WTC11 (cell line): Measurements from ENCODE around the gene TCEAL4. TPM values are rescaled to one million over a fixed set of nuclear protein-coding genes. Genes with fewer than 3 reads are reported as not detected.

Experiments
- ATAC-seq: fragments of 200-7000 bp; cut with Tn5 transposase; 2 replicates; pipeline ENCODE4 v1.10.0; 2021; ENCODE audit warnings: mild to moderate bottlenecking, moderate library complexity
- CTCF ChIA-PET: fragments of 300-600 bp; sonication (Branson Sonifier 250); formaldehyde crosslinking; loops from one replicate; lab custom pipeline; 2021; ENCODE audit warnings: antibody characterized with exemption; lab: Charles Lee
- POLR2A ChIA-PET: fragments of 350-600 bp; sonication (Branson Sonifier 250); formaldehyde crosslinking; loops from one replicate; lab custom pipeline; 2021; ENCODE audit warnings: antibody characterized with exemption; lab: Charles Lee
- DNase-seq: peaks from one replicate; pipeline ENCODE4 v3.0.0; 2021; ENCODE audit warnings: low spot score
- H3K27ac Mint-ChIP-seq: 2 replicates; pipeline ENCODE4 v1.8.0; 2021; ENCODE audit warnings: mixed read lengths
- H3K27me3 Mint-ChIP-seq: 2 replicates; pipeline ENCODE4 v1.8.0; 2021; ENCODE audit warnings: low read depth, mild to moderate bottlenecking, moderate library complexity, mixed read lengths
- H3K36me3 Mint-ChIP-seq: 2 replicates; pipeline ENCODE4 v1.8.0; 2021; ENCODE audit warnings: mixed read lengths
- H3K4me1 Mint-ChIP-seq: 2 replicates; pipeline ENCODE4 v1.8.0; 2022; ENCODE audit warnings: mixed read lengths
- H3K4me3 Mint-ChIP-seq: 2 replicates; pipeline ENCODE4 v1.8.0; 2021; ENCODE audit warnings: mild to moderate bottlenecking, moderate library complexity, mixed read lengths
- H3K9me3 Mint-ChIP-seq: 2 replicates; pipeline ENCODE4 v1.8.0; 2021; ENCODE audit warnings: mixed read lengths
- CBFB ChIP-seq: sonication (generic); formaldehyde crosslinking; IDR thresholded peaks from 2 replicates; pipeline ENCODE4 v1.8.1; 2022; ENCODE audit warnings: mild to moderate bottlenecking, low read depth, missing genetic modification reagents
- EMX1 ChIP-seq: fragments of 250-450 bp; sonication (Bioruptor Pico); IDR thresholded peaks from 2 replicates; pipeline ENCODE4 v1.8.0; 2021; ENCODE audit warnings: mild to moderate bottlenecking
- FOXJ3 ChIP-seq: sonication (generic); formaldehyde crosslinking; IDR thresholded peaks from 2 replicates; pipeline ENCODE4 v1.9.0; 2021; ENCODE audit warnings: missing genetic modification reagents, mild to moderate bottlenecking, borderline replicate concordance
- FOXP1 ChIP-seq: sonication (generic); formaldehyde crosslinking; IDR thresholded peaks from 2 replicates; pipeline ENCODE4 v1.8.0; 2022; ENCODE audit warnings: missing genetic modification reagents, mild to moderate bottlenecking, moderate library complexity, borderline replicate concordance
- GRHL2 ChIP-seq: fragments of 250-450 bp; sonication (Bioruptor Pico); IDR thresholded peaks from 2 replicates; pipeline ENCODE4 v1.8.0; 2022; ENCODE audit warnings: mild to moderate bottlenecking, moderate library complexity; ENCODE audit not compliant: insufficient replicate concordance, severe bottlenecking
- SMAD4 ChIP-seq: sonication (generic); formaldehyde crosslinking; IDR thresholded peaks from 2 replicates; pipeline ENCODE4 v1.8.0; 2022; ENCODE audit warnings: mild to moderate bottlenecking, missing genetic modification reagents
- ZNF138 ChIP-seq: sonication (generic); formaldehyde crosslinking; conservative IDR thresholded peaks from 2 replicates; pipeline ENCODE4 v1.8.1; 2022; ENCODE audit warnings: mild to moderate bottlenecking, moderate library complexity, missing genetic modification reagents
- ZNF396 ChIP-seq: fragments of 250-450 bp; sonication (Bioruptor Pico); IDR thresholded peaks from 2 replicates; pipeline ENCODE4 v1.8.0; 2021; ENCODE audit warnings: mild to moderate bottlenecking, moderate library complexity, borderline replicate concordance
- total RNA-seq: library from RNA; stranded (reverse); gene quantifications from 3 replicates; pipeline ENCODE4 v1.2.3, GENCODE V29; 2021
- TF ChIP-seq, protein P1 (sequence below): fragments of 250-450 bp; sonication (Bioruptor Pico); IDR thresholded peaks from 2 replicates; pipeline ENCODE4 v1.9.0; 2021; ENCODE audit warnings: mild to moderate bottlenecking
- TF ChIP-seq, protein P2 (sequence below): sonication (generic); formaldehyde crosslinking; IDR thresholded peaks from 2 replicates; pipeline ENCODE4 v1.8.0; 2023; ENCODE audit warnings: missing genetic modification reagents, mild to moderate bottlenecking, borderline replicate concordance
- TF ChIP-seq, protein P3 (sequence below): sonication (generic); formaldehyde crosslinking; IDR thresholded peaks from 2 replicates; pipeline ENCODE4 v1.8.1; 2023; ENCODE audit warnings: mild to moderate bottlenecking, missing genetic modification reagents
- TF ChIP-seq, protein P4 (sequence below): sonication (generic); formaldehyde crosslinking; IDR thresholded peaks from 2 replicates; pipeline ENCODE4 v1.8.0; 2022; ENCODE audit warnings: mild to moderate bottlenecking, missing genetic modification reagents
- TF ChIP-seq, protein P5 (sequence below): sonication (generic); formaldehyde crosslinking; IDR thresholded peaks from 2 replicates; pipeline ENCODE4 v1.8.1; 2022; ENCODE audit warnings: mild to moderate bottlenecking, moderate library complexity, missing genetic modification reagents
- TF ChIP-seq, protein P6 (sequence below): sonication (generic); formaldehyde crosslinking; IDR thresholded peaks from 2 replicates; pipeline ENCODE4 v1.8.0; 2022; ENCODE audit warnings: mild to moderate bottlenecking, missing genetic modification reagents
- TF ChIP-seq, protein P7 (sequence below): sonication (generic); formaldehyde crosslinking; IDR thresholded peaks from 2 replicates; pipeline ENCODE4 v1.8.0; 2022; ENCODE audit warnings: missing genetic modification reagents

TCEAL4 gene
- total RNA-seq, 1 experiment from 2014 or later, result 46.4 TPM

DNA sequence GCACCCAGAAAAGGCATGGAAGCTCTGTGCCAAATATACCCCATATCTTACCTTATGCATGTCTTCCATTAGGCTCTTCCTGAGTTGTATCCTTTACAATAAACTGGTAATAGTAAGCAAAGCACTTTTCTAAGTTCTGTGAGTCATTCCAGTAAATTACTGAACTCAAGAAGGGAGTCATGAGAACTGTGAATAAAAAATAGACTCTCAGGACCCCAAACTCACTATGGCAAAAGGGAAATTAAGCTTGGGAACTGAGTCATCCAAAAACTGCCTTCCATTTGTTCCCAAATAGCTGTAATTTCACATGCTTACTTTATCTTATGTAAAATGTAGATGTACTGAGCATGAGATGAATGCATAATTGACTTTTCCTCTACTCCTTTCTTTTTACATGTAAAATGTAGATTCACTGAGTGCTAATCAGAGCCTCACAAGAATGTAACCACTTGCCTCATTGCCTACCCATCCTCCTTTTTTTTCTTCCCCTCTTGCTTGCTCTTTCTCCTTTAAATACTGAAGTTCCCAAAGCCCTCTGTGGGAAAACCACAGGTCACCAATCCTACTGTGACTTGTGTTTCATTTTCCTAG is 30.6 kb downstream of the TCEAL4 start (continued):
- TF ChIP-seq, protein P1, sequence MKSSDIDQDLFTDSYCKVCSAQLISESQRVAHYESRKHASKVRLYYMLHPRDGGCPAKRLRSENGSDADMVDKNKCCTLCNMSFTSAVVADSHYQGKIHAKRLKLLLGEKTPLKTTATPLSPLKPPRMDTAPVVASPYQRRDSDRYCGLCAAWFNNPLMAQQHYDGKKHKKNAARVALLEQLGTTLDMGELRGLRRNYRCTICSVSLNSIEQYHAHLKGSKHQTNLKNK (CRISPR knock-in tag), result no peak
- TF ChIP-seq, protein P2, sequence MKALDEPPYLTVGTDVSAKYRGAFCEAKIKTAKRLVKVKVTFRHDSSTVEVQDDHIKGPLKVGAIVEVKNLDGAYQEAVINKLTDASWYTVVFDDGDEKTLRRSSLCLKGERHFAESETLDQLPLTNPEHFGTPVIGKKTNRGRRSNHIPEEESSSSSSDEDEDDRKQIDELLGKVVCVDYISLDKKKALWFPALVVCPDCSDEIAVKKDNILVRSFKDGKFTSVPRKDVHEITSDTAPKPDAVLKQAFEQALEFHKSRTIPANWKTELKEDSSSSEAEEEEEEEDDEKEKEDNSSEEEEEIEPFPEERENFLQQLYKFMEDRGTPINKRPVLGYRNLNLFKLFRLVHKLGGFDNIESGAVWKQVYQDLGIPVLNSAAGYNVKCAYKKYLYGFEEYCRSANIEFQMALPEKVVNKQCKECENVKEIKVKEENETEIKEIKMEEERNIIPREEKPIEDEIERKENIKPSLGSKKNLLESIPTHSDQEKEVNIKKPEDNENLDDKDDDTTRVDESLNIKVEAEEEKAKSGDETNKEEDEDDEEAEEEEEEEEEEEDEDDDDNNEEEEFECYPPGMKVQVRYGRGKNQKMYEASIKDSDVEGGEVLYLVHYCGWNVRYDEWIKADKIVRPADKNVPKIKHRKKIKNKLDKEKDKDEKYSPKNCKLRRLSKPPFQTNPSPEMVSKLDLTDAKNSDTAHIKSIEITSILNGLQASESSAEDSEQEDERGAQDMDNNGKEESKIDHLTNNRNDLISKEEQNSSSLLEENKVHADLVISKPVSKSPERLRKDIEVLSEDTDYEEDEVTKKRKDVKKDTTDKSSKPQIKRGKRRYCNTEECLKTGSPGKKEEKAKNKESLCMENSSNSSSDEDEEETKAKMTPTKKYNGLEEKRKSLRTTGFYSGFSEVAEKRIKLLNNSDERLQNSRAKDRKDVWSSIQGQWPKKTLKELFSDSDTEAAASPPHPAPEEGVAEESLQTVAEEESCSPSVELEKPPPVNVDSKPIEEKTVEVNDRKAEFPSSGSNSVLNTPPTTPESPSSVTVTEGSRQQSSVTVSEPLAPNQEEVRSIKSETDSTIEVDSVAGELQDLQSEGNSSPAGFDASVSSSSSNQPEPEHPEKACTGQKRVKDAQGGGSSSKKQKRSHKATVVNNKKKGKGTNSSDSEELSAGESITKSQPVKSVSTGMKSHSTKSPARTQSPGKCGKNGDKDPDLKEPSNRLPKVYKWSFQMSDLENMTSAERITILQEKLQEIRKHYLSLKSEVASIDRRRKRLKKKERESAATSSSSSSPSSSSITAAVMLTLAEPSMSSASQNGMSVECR (CRISPR knock-in tag), result no peak

DNA sequence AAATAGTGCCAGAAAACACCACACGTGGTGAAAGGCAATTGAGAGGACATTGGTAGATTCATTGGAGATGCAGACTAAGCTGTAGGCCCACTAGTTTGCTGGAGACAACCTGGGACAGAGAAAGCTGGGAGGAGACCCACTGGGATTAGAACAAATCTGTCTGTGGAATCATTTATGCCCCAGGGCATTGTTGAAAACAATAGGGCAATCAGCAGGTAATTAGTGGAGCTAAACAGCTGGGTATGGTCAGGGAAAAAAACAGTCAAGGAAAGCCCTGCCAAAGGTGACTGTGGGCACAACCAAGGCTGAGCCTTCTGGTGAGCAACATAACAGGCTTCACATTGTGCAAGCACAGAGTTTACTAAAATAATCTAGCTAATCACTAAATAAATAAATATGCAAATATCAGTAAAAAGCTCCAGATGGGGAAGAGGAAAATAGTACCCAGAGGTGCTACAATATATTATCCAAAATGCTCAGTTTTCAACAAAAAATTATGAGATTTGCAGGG is 31.4 kb downstream of the TCEAL4 start:
- no peak overlapping the region for H3K27ac Mint-ChIP-seq
- no peak overlapping the region for H3K4me3 Mint-ChIP-seq
- ChIA-PET CTCF (interaction anchor here (1.4 kb wide), 1 partner anchor 13 kb away, joined by 6 read pairs; no protein-coding TSS in a partner anchor), POLR2A (no interaction called here)
- TF ChIP-seq, protein P3, sequence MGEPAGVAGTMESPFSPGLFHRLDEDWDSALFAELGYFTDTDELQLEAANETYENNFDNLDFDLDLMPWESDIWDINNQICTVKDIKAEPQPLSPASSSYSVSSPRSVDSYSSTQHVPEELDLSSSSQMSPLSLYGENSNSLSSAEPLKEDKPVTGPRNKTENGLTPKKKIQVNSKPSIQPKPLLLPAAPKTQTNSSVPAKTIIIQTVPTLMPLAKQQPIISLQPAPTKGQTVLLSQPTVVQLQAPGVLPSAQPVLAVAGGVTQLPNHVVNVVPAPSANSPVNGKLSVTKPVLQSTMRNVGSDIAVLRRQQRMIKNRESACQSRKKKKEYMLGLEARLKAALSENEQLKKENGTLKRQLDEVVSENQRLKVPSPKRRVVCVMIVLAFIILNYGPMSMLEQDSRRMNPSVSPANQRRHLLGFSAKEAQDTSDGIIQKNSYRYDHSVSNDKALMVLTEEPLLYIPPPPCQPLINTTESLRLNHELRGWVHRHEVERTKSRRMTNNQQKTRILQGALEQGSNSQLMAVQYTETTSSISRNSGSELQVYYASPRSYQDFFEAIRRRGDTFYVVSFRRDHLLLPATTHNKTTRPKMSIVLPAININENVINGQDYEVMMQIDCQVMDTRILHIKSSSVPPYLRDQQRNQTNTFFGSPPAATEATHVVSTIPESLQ (CRISPR knock-in tag), result no peak
- TF ChIP-seq, protein P4, sequence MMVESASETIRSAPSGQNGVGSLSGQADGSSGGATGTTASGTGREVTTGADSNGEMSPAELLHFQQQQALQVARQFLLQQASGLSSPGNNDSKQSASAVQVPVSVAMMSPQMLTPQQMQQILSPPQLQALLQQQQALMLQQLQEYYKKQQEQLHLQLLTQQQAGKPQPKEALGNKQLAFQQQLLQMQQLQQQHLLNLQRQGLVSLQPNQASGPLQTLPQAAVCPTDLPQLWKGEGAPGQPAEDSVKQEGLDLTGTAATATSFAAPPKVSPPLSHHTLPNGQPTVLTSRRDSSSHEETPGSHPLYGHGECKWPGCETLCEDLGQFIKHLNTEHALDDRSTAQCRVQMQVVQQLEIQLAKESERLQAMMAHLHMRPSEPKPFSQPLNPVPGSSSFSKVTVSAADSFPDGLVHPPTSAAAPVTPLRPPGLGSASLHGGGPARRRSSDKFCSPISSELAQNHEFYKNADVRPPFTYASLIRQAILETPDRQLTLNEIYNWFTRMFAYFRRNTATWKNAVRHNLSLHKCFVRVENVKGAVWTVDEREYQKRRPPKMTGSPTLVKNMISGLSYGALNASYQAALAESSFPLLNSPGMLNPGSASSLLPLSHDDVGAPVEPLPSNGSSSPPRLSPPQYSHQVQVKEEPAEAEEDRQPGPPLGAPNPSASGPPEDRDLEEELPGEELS (CRISPR knock-in tag), result no peak
- TF ChIP-seq EMX1 (CRISPR knock-in tag) (no peak), ZNF138 (CRISPR knock-in tag) (no peak), CBFB (CRISPR knock-in tag) (no peak), GRHL2 (CRISPR knock-in tag) (no peak), FOXP1 (CRISPR knock-in tag) (no peak), ZNF396 (CRISPR knock-in tag) (no peak), FOXJ3 (CRISPR knock-in tag) (no peak), SMAD4 (no peak)
- TF ChIP-seq, protein P5, sequence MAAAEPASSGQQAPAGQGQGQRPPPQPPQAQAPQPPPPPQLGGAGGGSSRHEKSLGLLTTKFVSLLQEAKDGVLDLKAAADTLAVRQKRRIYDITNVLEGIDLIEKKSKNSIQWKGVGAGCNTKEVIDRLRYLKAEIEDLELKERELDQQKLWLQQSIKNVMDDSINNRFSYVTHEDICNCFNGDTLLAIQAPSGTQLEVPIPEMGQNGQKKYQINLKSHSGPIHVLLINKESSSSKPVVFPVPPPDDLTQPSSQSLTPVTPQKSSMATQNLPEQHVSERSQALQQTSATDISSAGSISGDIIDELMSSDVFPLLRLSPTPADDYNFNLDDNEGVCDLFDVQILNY, result no peak
- TF ChIP-seq, protein P6, sequence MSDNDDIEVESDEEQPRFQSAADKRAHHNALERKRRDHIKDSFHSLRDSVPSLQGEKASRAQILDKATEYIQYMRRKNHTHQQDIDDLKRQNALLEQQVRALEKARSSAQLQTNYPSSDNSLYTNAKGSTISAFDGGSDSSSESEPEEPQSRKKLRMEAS (CRISPR knock-in tag), result no peak
- TF ChIP-seq, protein P1 (CRISPR knock-in tag), result no peak
- TF ChIP-seq, protein P7, sequence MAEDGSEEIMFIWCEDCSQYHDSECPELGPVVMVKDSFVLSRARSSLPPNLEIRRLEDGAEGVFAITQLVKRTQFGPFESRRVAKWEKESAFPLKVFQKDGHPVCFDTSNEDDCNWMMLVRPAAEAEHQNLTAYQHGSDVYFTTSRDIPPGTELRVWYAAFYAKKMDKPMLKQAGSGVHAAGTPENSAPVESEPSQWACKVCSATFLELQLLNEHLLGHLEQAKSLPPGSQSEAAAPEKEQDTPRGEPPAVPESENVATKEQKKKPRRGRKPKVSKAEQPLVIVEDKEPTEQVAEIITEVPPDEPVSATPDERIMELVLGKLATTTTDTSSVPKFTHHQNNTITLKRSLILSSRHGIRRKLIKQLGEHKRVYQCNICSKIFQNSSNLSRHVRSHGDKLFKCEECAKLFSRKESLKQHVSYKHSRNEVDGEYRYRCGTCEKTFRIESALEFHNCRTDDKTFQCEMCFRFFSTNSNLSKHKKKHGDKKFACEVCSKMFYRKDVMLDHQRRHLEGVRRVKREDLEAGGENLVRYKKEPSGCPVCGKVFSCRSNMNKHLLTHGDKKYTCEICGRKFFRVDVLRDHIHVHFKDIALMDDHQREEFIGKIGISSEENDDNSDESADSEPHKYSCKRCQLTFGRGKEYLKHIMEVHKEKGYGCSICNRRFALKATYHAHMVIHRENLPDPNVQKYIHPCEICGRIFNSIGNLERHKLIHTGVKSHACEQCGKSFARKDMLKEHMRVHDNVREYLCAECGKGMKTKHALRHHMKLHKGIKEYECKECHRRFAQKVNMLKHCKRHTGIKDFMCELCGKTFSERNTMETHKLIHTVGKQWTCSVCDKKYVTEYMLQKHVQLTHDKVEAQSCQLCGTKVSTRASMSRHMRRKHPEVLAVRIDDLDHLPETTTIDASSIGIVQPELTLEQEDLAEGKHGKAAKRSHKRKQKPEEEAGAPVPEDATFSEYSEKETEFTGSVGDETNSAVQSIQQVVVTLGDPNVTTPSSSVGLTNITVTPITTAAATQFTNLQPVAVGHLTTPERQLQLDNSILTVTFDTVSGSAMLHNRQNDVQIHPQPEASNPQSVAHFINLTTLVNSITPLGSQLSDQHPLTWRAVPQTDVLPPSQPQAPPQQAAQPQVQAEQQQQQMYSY (CRISPR knock-in tag), result no peak
- ATAC-seq (no peak), DNase-seq (no peak)
- no peaks in the 10 kb centered on the region for H3K27me3 Mint-ChIP-seq
- 0 out of 2 replicates have a peak, but pooled peaks cover 4% of the 10 kb centered on the region for H3K36me3 Mint-ChIP-seq
- H3K9me3 Mint-ChIP-seq, result no peaks in the 10 kb centered on the region
- peaks cover 22% of the 10 kb centered on the region for H3K4me1 Mint-ChIP-seq
